SK-N-MC (cell line): Measurements from ENCODE around the gene CAPN15.

Experiments
- EZH2 ChIP-seq: fragments of 200-600 bp; sonication (generic); IDR thresholded peaks from one replicate; pipeline ENCODE4 v1.6.1; 2017; ENCODE audit warnings: antibody characterized with exemption
- FOXP2 ChIP-seq: optimal IDR thresholded peaks from 2 replicates; pipeline ENCODE3; 2011; ENCODE audit warnings: mild to moderate bottlenecking, moderate library complexity; ENCODE audit not compliant: insufficient read depth; ENCODE audit errors: extremely low read length, control extremely low read depth
- POLR2AphosphoS5 ChIP-seq: IDR thresholded peaks from 2 replicates; pipeline ENCODE4 v1.6.1; 2012; ENCODE audit warnings: mild to moderate bottlenecking, low read depth, low read length, borderline replicate concordance

GRCh38 chr16:516301-516700 is 11.2 kb upstream of the CAPN15 start:
- no peak for TF ChIP-seq POLR2AphosphoS5
- no peak for TF ChIP-seq EZH2
- TF ChIP-seq FOXP2: no peak
